ENCODE results near the gene TREM1. TPM values are rescaled to one million over a fixed set of nuclear protein-coding genes. Genes with fewer than 3 reads are reported as not detected.

TREM1 gene
- total RNA-seq, 6 experiments from 2014 or later, result 0.51 to 3.3 (median 0.88) TPM; not detected in 1

GRCh38 chr6:41262401-41262800 lies 24.1 kb downstream of the TREM1 start:
- ATAC-seq (no peak), DNase-seq (no peak)
- Histone ChIP-seq H3K4me1 (no peaks in the 10 kb centered on the region), H3K27me3 (no peaks in the 10 kb centered on the region), H3K4me3 (no peak overlapping the region), H3K27ac (no peak overlapping the region), H3K9me3 (no peaks in the 10 kb centered on the region), H3K36me3 (no peaks in the 10 kb centered on the region)
- TF ChIP-seq CTCF (IDR thresholded peaks at IDR 0.05) (no peak), POLR2A (IDR thresholded peaks at IDR 0.05) (no peak)
- WGBS (ENCODE audit: insufficient coverage, low coverage, low lambda C conversion rate, missing lambda C conversion rate), result 46% methylated on average over 2 of the region's 2 CpGs
- intact Hi-C loops (cut with DNase I), result no loop called here

- Histone ChIP-seq H3K36me3 (no peaks in the 10 kb centered on the region), H3K27me3 (no peaks in the 10 kb centered on the region), H3K4me1 (no peaks in the 10 kb centered on the region), H3K9me3 (no peaks in the 10 kb centered on the region), H3K4me3 (no peak overlapping the region), H3K27ac (no peak overlapping the region)
- DNase-seq (no peak), ATAC-seq (no peak)
- TF ChIP-seq POLR2A (IDR thresholded peaks at IDR 0.05) (no peak), CTCF (IDR thresholded peaks at IDR 0.05) (no peak)
- no CpG with 5 or more reads among the region's 1 CpG for WGBS (ENCODE audit: insufficient coverage, low coverage, low lambda C conversion rate, missing lambda C conversion rate)
- intact Hi-C loops (cut with DNase I), result no loop called here
Measured at GRCh38 chr6:41258196-41258493, 28.3 kb downstream of the TREM1 start.

- no peaks in the 10 kb centered on the region for H3K27me3 ChIP-seq
- H3K27ac ChIP-seq, result no peak overlapping the region
- no peak overlapping the region for H3K4me3 ChIP-seq
- H3K4me1 ChIP-seq, result no peaks in the 10 kb centered on the region
- no peak for DNase-seq
- WGBS (ENCODE audit: insufficient coverage, low coverage, low lambda C conversion rate, missing lambda C conversion rate), result 95% methylated on average over 1 of the region's 2 CpGs
- H3K36me3 ChIP-seq, result no peaks in the 10 kb centered on the region
- TF ChIP-seq POLR2A (IDR thresholded peaks at IDR 0.05), result no peak
- no peak for TF ChIP-seq CTCF (IDR thresholded peaks at IDR 0.05)
- intact Hi-C loops (cut with DNase I), result no loop called here
- no peaks in the 10 kb centered on the region for H3K9me3 ChIP-seq
- no peak for ATAC-seq
Measured at GRCh38 chr6:41257369-41258195, 28.9 kb downstream of the TREM1 start.

GRCh38 chr6:41256383-41256782 lies 30.1 kb downstream of the TREM1 start:
- H3K27ac ChIP-seq, result no peak overlapping the region
- no peaks in the 10 kb centered on the region for H3K9me3 ChIP-seq
- TF ChIP-seq CTCF (IDR thresholded peaks at IDR 0.05) (no peak), POLR2A (IDR thresholded peaks at IDR 0.05) (no peak)
- no peaks in the 10 kb centered on the region for H3K36me3 ChIP-seq
- DNase-seq (no peak), ATAC-seq (no peak)
- H3K27me3 ChIP-seq, result no peaks in the 10 kb centered on the region
- H3K4me3 ChIP-seq, result no peak overlapping the region
- no CpG with 5 or more reads among the region's 1 CpG for WGBS (ENCODE audit: insufficient coverage, low coverage, low lambda C conversion rate, missing lambda C conversion rate)
- intact Hi-C loops (cut with DNase I), result no loop called here
- H3K4me1 ChIP-seq, result no peaks in the 10 kb centered on the region
